Fibroblast of skin of right biceps (primary cell): Measurements from ENCODE around the gene GADD45B.

Experiments
- DNase-seq: peaks from one replicate; pipeline ENCODE4 v3.0.0-alpha.2; 2013

Gene GADD45B

DNA sequence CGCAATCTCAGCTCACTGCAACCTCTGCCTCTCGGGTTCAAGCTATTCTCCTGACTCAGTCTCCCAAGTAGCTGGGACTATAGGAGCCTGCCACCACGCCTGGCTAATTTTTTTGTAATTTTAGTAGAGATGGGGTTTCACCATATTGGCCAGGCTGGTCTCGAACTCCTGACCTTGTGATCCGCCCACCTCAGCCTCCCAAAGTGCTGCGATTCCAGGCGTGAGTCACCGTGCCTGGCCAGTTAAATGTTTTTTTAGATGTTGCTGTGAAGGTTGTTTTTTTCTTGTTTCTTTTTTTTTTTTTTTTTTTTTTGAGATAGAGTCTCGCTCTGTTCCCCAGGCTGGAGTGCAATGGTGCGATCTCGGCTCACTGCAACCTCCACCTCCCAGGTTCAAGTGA, 42.9 kb downstream of the GADD45B start:
- peak; percentile 40 for DNase-seq

GRCh38 chr19:2519482-2519881, 43.6 kb downstream of the GADD45B start:
- no peak for DNase-seq

GRCh38 chr19:2523630-2524311, 47.8 kb downstream of the GADD45B start:
- DNase-seq = peak; percentile 96

DNA sequence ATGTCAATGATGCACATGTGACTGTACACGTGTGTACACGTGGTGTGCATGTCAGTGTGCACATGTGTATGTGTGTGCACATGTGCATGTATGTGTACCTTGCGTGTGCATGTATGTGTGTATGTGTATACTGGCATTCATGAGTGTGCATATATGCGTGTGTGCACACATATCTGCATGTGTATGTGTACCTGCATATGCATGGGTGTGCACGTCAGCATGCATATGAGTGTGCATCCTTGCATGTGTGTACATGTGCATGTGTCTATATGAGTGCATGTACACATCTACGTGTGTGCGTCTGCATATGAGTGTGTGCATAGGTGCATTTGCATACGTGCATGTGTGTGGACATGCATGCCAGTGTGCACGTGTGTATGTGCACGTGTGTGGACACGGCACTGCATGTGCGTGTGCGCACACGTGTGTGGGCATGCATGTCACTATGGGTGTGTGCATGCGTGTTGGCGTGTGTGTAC, 48.5 kb downstream of the GADD45B start:
- DNase-seq = no peak

DNA sequence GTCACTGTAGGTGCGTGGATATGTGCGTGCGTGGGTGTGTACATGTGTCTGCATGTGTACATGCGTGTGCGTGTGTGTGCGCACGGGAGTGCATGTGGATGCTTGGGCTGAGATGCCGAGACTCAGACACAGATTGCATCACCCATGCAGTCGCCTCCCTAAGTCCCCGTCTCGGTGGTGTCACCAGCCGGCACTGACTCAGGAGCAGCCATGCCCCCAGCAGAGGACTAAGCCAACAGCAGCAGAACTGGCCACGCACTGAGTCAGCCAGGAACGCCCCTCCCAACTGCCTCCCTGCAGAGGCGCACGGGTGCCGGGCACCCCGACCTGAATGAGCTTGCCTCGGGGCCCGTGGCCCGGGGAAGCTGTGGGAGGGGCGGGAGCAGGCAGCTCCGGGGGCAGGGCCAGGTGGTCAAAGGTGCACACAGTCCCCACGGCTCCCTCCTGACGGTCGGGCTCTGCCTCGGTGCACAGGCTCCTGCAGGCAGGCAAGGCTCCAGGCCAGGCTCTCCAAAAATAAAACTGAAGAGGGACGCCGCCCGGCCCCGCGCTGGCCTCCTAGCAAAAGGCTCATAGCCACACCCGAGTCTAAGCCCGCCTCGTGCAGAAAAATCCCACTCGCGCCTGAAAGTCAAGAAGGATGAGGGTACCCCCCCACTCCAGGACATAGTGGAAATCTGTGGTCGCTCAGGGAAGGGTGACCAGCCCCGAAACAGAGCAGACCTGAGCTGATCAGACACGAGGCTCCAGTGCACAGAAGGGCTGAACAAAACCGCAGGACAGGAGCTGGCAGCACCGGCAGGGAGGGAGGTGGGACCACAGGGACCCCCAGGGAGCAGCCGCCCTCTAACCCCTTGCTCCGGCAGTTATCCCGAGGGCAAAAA, 49.2 kb downstream of the GADD45B start:
- DNase-seq = peak; percentile 90

DNA sequence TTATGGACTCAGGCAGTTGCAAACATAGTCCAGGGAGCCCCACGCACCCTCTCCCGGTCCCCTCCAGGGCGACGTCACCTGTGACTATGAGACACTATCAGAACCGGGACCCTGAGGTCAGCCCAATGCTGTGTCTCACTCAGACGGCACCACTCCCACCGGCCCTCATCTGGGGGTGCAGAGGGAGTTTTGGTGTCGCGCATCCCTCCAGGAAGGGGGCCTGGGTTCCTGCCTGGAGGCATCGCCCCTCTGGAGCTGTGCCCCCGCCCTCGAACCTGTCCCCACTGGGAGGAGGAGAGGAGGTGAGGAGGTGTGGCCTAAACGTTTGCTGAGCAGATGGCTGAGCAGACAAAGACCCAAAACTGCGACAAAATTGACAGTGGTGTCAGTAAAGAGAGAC, 51.2 kb downstream of the GADD45B start:
- DNase-seq = no peak

DNA sequence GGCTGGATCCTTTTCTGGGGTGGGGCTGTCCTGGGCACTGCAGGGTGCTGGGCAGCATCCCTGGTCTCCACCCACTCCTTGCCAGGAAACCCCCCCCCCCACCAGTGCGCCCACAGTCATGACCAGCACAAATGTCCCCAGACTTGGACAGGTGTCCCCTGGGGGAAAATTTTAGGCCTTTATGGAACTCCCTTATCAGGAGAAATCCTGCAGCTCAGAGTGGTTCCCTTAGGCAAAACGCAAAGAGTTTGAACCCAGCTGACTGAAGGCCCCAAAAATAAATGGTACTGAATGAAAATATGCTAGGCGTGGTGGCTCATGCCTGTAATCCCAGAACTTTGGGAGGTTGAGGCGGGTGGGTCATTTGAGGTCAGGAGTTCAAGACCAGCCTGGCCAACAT, 51.8 kb downstream of the GADD45B start:
- no peak for DNase-seq
